ENCODE data around the gene NETO2. TPM values are rescaled to one million over a fixed set of nuclear protein-coding genes. Genes with fewer than 3 reads are reported as not detected.

NETO2 gene
- total and polyA plus RNA-seq, 9 of the 15 experiments (the other 6 are each of a cell fraction or from before 2014, with no cell fraction given), result 4.1 to 37.0 (median 22.2) TPM

GRCh38 chr16:47081115-47081514 lies 62.6 kb downstream of the NETO2 start:
- TF ChIP-seq MAFF (IDR thresholded peaks at IDR 0.05; ENCODE audit: low read length) (peak; percentile 96), C11orf30 (IDR thresholded peaks at IDR 0.05; ENCODE audit: low read depth) (peak; percentile 93), MGA (IDR thresholded peaks at IDR 0.05) (no peak), HMBOX1 (IDR thresholded peaks at IDR 0.05) (no peak), MAFG (tag; conservative IDR thresholded peaks at IDR 0.05) (peak; percentile 91), ZNF316 (IDR thresholded peaks at IDR 0.05) (peak; percentile 97), MAFK (IDR thresholded peaks at IDR 0.05; ENCODE audit: low read length) (peak; percentile 97)
- BruUV-seq (replicated peaks), result no TSS peak
- FAIRE-seq (no peak), ATAC-seq (no peak), DNase-seq (ENCODE audit: extremely low read depth in 1 of 4, low spot score in 3 of 4) (no peak)
- Histone ChIP-seq H3K9me1 (ENCODE audit: control insufficient read depth, insufficient read depth, low read length) (no peaks in the 10 kb centered on the region), H3K4me3 (no peak overlapping the region), H3K27ac (ENCODE audit: extremely low read depth, low read depth, low read length) (no peak overlapping the region), H2AFZ (ENCODE audit: low read depth, low read length) (no peak overlapping the region), H3K79me2 (ENCODE audit: control insufficient read depth, insufficient read depth, low read length) (no peaks in the 10 kb centered on the region), H3K36me3 (ENCODE audit: control insufficient read depth, insufficient read depth, low read length) (peaks cover 23% of the 10 kb centered on the region; the same call in 2 of the 3 replicates), H4K20me1 (replicated peaks; ENCODE audit: control insufficient read depth, insufficient read depth, low read length) (no peaks in the 10 kb centered on the region), H3K27me3 (ENCODE audit: control insufficient read depth in 2 of 2, insufficient read depth in 2 of 2, low read length in 2 of 2) (peaks cover 4 to 6% of the 10 kb centered on the region in 2 experiments; a peak in 3 of 5 replicates), H3K9me3 (replicated peaks; ENCODE audit: control insufficient read depth, insufficient read depth, low read depth, low read length) (no peaks in the 10 kb centered on the region), H3K4me2 (ENCODE audit: insufficient read depth, low read length) (no peak overlapping the region), H3K4me1 (replicated peaks in 1 of 2; ENCODE audit: control insufficient read depth in 2 of 2, insufficient read depth in 2 of 2, low read length in 2 of 2) (no peaks in the 10 kb centered on the region), H3K9ac (ENCODE audit: insufficient read depth in 1 of 2, low read depth in 2 of 2, low read length in 2 of 2) (no peak overlapping the region)
- ChIA-PET CTCF (ENCODE audit: low intra/inter-chr PET ratio) (no interaction called here), POLR2A (no interaction called here)
- intact Hi-C loops (cut with micrococcal nuclease), result no loop called here
- in situ Hi-C loops (cut with MboI), result no loop called here
- 46% methylated on average over 1 of the region's 1 CpG for WGBS (ENCODE audit: insufficient coverage, low coverage, missing lambda C conversion rate)
